Brain pericyte (primary cell): ENCODE data around the gene DAO.

ENCODE experiments used
- DNase-seq: peaks from one replicate; pipeline ENCODE4 v3.0.0-alpha.2; 2012; ENCODE audit warnings: low read depth, low spot score

The DAO gene

GRCh38 chr12:108918960-108919642 is 39.2 kb downstream of the DAO start:
- no peak for DNase-seq

GRCh38 chr12:108921946-108922345 is 42.1 kb downstream of the DAO start:
- DNase-seq = no peak

- DNase-seq = no peak
Measured at GRCh38 chr12:108922918-108923317, 43.0 kb downstream of the DAO start.

- DNase-seq = no peak
Measured at GRCh38 chr12:108928695-108929094, 48.8 kb downstream of the DAO start.

- DNase-seq = no peak
Measured at GRCh38 chr12:108930155-108930554, 50.3 kb downstream of the DAO start.

GRCh38 chr12:108930756-108931155 is 50.9 kb downstream of the DAO start:
- no peak for DNase-seq

- no peak for DNase-seq
Measured at GRCh38 chr12:108933949-108934348, 54.1 kb downstream of the DAO start.

- no peak for DNase-seq
Measured at GRCh38 chr12:108935159-108935763, 55.4 kb downstream of the DAO start.

GRCh38 chr12:108938247-108938924 is 58.5 kb downstream of the DAO start:
- no peak for DNase-seq

GRCh38 chr12:108939594-108939993 is 59.7 kb downstream of the DAO start:
- DNase-seq = no peak

GRCh38 chr12:108940138-108940537 is 60.2 kb downstream of the DAO start:
- no peak for DNase-seq

GRCh38 chr12:108947097-108947496 is 67.2 kb downstream of the DAO start:
- no peak for DNase-seq

- DNase-seq = no peak
Measured at GRCh38 chr12:108948367-108948766, 68.5 kb downstream of the DAO start.

- no peak for DNase-seq
Measured at GRCh38 chr12:108949976-108950375, 70.1 kb downstream of the DAO start.
